GM12878 (cell line): Measurements from ENCODE around the gene ISG20. TPM values are rescaled to one million over a fixed set of nuclear protein-coding genes. Genes with fewer than 3 reads are reported as not detected.

Experiments used
- BHLHE40 ChIP-seq, 2 experiments: fragments of 450-650 bp in 1 of 2; IDR thresholded peaks; 2 replicates each; pipeline ENCODE4 v1.6.1; 2011 to 2017; ENCODE audit warnings: low read depth in 2 of 2, borderline replicate concordance in 1 of 2, improper control_type of control experiment in 1 of 2, low read length in 1 of 2, mild to moderate bottlenecking in 1 of 2
- BMI1 ChIP-seq: fragments of 450-650 bp; IDR thresholded peaks from 2 replicates; pipeline ENCODE4 v1.6.1; 2016; ENCODE audit warnings: mild to moderate bottlenecking, moderate library complexity, borderline replicate concordance
- EED ChIP-seq: sonication (generic); IDR thresholded peaks from 2 replicates; pipeline ENCODE4 v1.6.1; 2016; ENCODE audit warnings: antibody characterized with exemption, low read depth
- FOXM1 ChIP-seq: IDR thresholded peaks from 2 replicates; pipeline ENCODE4 v1.6.1; 2012; ENCODE audit warnings: low read depth, mild to moderate bottlenecking, inconsistent platforms, low read length, moderate library complexity
- HDAC2 ChIP-seq: fragments of 200-600 bp; sonication (generic); IDR thresholded peaks from 2 replicates; pipeline ENCODE4 v1.6.1; 2017
- IKZF2 ChIP-seq, 2 experiments: fragments of 450-650 bp; IDR thresholded peaks; 2 replicates each; pipeline ENCODE4 v1.6.1; 2017; ENCODE audit warnings: mild to moderate bottlenecking in 2 of 2, moderate library complexity in 2 of 2
- MEF2A ChIP-seq: IDR thresholded peaks from 2 replicates; pipeline ENCODE4 v1.6.1; 2011; ENCODE audit warnings: low read depth, mild to moderate bottlenecking, low read length, moderate library complexity; ENCODE audit not compliant: insufficient read depth
- MLLT1 ChIP-seq: fragments of 450-650 bp; IDR thresholded peaks from 2 replicates; pipeline ENCODE4 v1.6.1; 2016; ENCODE audit warnings: mild to moderate bottlenecking
- MTA2 ChIP-seq: fragments of 450-650 bp; IDR thresholded peaks from 2 replicates; pipeline ENCODE4 v1.6.1; 2016; ENCODE audit warnings: low read depth, mild to moderate bottlenecking, moderate library complexity
- MYB ChIP-seq: fragments of 150-350 bp; IDR thresholded peaks from 2 replicates; pipeline ENCODE4 v1.6.1; 2014; ENCODE audit warnings: mild to moderate bottlenecking, low read depth, low read length, borderline replicate concordance
- NBN ChIP-seq: fragments of 450-650 bp; IDR thresholded peaks from 2 replicates; pipeline ENCODE4 v1.6.1; 2016
- NR2C2 ChIP-seq: IDR thresholded peaks from 2 replicates; pipeline ENCODE4 v1.6.1; 2011; ENCODE audit warnings: borderline replicate concordance, low read depth; ENCODE audit not compliant: control insufficient read depth, insufficient read length
- PAX5 ChIP-seq: IDR thresholded peaks from 2 replicates; pipeline ENCODE4 v1.6.1; 2011; ENCODE audit warnings: low read depth, low read length, borderline replicate concordance
- POU2F2 ChIP-seq: IDR thresholded peaks from 3 replicates; pipeline ENCODE4 v1.6.1; 2011; ENCODE audit warnings: low read depth, mild to moderate bottlenecking, low read length, borderline replicate concordance
- SIN3A ChIP-seq: IDR thresholded peaks from 2 replicates; pipeline ENCODE4 v1.6.1; 2012; ENCODE audit warnings: low read depth, low read length, improper control_type of control experiment
- SMAD5 ChIP-seq: IDR thresholded peaks from 2 replicates; pipeline ENCODE4 v1.6.1; 2016; ENCODE audit warnings: antibody characterized with exemption, low read depth
- YY1 ChIP-seq: IDR thresholded peaks from 2 replicates; pipeline ENCODE4 v1.6.1; 2011; ENCODE audit warnings: low read depth, mild to moderate bottlenecking, low read length
- ZNF622 ChIP-seq: fragments of 450-650 bp; IDR thresholded peaks from 2 replicates; pipeline ENCODE4 v1.6.1; 2017; ENCODE audit warnings: mild to moderate bottlenecking, inconsistent platforms
- polyA plus RNA-seq, 11 experiments: library from polyadenylated mRNA; depleted of rRNA in 4 of 11; unstranded in 6 of 11; stranded (reverse) in 5 of 11; fragments of >200 nt; fragmentation: Nextera tagmentation in 4 of 11; fragmentation: Illumina TruSeq in 1 of 11; extraction: Ambion mirVana in 4 of 11; extraction: Trizol in 1 of 11; gene quantifications; 1 replicate in 1 of 11; 2 replicates in 10 of 11; pipeline versions ENCODE4 v1.2.1 to v1.2.3, GENCODE V29; 2011 to 2016; ENCODE audit warnings: inconsistent platforms in 2 of 11, missing spikeins in 2 of 11, low read depth in 1 of 11
- total RNA-seq, 4 experiments: library from RNA; depleted of rRNA in 3 of 4; stranded (reverse); fragments of >200 nt in 3 of 4; fragmentation: Illumina TruSeq in 1 of 4; extraction: Trizol in 1 of 4; gene quantifications; 2 replicates each; pipeline versions ENCODE4 v1.2.1 to v1.2.3, GENCODE V29; 2013 to 2021
- TF ChIP-seq, protein P1 (sequence below): fragments of 450-650 bp; conservative IDR thresholded peaks from 2 replicates; pipeline ENCODE4 v1.6.1; 2017; ENCODE audit warnings: mild to moderate bottlenecking, moderate library complexity
- TF ChIP-seq, protein P2 (sequence below): fragments of 450-650 bp; IDR thresholded peaks from 2 replicates; pipeline ENCODE4 v1.6.1; 2018; ENCODE audit warnings: mild to moderate bottlenecking, low read depth, moderate library complexity; ENCODE audit not compliant: partially characterized antibody
- TF ChIP-seq, protein P3 (sequence below): fragments of 450-650 bp; formaldehyde crosslinking; IDR thresholded peaks from 2 replicates; pipeline ENCODE4 v1.4.0; 2020; ENCODE audit warnings: mild to moderate bottlenecking, moderate library complexity

Gene ISG20
- total and polyA plus RNA-seq, 10 of the 15 experiments (the other 5 are each of a cell fraction or from before 2014, with no cell fraction given) = 23.4 to 210 (median 85.9) TPM

DNA sequence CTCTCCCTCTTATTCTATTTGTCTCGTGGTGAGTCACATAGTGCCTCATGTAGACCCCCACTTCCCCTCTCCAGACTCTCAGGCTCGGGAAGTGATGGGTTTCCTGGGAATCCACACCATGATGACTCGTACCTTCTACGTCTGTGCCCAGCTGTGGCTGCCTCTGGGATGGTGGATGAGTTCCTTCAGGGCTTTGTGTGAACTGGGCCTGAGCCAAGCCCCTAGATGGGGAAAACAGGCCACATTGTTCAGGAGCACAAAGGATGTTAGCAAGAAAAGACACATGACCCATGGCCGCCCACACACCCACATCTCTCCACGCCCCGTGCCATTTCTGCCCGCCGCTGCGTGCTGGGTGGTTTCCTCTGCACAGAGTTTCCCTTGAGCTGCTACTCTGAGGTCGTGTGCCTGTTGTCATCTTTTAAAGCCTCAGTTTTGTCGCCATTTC is 10.5 kb downstream of the ISG20 start (continued):
- TF ChIP-seq NR2C2 (no peak), EED (no peak), SMAD5 (no peak), MYB (no peak), BMI1 (no peak), MTA2 (no peak), HDAC2 (no peak), IKZF2 (IDR thresholded peaks at IDR 0.05) (peak; percentile 51), FOXM1 (no peak), YY1 (0 out of 2 replicates have a peak, but pooled peaks have one; percentile 15), MLLT1 (no peak), MEF2A (no peak), POU2F2 (no peak), PAX5 (0 out of 2 replicates have a peak, but pooled peaks have one; percentile 13), BHLHE40 (IDR thresholded peaks at IDR 0.05; ENCODE audit: borderline replicate concordance in 1 of 2, low read depth in 2 of 2, low read length in 1 of 2) (peak; percentile 90 to 92), NBN (no peak), SIN3A (no peak), ZNF622 (no peak)
- TF ChIP-seq, protein P1, sequence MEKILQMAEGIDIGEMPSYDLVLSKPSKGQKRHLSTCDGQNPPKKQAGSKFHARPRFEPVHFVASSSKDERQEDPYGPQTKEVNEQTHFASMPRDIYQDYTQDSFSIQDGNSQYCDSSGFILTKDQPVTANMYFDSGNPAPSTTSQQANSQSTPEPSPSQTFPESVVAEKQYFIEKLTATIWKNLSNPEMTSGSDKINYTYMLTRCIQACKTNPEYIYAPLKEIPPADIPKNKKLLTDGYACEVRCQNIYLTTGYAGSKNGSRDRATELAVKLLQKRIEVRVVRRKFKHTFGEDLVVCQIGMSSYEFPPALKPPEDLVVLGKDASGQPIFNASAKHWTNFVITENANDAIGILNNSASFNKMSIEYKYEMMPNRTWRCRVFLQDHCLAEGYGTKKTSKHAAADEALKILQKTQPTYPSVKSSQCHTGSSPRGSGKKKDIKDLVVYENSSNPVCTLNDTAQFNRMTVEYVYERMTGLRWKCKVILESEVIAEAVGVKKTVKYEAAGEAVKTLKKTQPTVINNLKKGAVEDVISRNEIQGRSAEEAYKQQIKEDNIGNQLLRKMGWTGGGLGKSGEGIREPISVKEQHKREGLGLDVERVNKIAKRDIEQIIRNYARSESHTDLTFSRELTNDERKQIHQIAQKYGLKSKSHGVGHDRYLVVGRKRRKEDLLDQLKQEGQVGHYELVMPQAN = no peak
- TF ChIP-seq, protein P2, sequence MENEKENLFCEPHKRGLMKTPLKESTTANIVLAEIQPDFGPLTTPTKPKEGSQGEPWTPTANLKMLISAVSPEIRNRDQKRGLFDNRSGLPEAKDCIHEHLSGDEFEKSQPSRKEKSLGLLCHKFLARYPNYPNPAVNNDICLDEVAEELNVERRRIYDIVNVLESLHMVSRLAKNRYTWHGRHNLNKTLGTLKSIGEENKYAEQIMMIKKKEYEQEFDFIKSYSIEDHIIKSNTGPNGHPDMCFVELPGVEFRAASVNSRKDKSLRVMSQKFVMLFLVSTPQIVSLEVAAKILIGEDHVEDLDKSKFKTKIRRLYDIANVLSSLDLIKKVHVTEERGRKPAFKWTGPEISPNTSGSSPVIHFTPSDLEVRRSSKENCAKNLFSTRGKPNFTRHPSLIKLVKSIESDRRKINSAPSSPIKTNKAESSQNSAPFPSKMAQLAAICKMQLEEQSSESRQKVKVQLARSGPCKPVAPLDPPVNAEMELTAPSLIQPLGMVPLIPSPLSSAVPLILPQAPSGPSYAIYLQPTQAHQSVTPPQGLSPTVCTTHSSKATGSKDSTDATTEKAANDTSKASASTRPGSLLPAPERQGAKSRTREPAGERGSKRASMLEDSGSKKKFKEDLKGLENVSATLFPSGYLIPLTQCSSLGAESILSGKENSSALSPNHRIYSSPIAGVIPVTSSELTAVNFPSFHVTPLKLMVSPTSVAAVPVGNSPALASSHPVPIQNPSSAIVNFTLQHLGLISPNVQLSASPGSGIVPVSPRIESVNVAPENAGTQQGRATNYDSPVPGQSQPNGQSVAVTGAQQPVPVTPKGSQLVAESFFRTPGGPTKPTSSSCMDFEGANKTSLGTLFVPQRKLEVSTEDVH = no peak
- TF ChIP-seq, protein P3, sequence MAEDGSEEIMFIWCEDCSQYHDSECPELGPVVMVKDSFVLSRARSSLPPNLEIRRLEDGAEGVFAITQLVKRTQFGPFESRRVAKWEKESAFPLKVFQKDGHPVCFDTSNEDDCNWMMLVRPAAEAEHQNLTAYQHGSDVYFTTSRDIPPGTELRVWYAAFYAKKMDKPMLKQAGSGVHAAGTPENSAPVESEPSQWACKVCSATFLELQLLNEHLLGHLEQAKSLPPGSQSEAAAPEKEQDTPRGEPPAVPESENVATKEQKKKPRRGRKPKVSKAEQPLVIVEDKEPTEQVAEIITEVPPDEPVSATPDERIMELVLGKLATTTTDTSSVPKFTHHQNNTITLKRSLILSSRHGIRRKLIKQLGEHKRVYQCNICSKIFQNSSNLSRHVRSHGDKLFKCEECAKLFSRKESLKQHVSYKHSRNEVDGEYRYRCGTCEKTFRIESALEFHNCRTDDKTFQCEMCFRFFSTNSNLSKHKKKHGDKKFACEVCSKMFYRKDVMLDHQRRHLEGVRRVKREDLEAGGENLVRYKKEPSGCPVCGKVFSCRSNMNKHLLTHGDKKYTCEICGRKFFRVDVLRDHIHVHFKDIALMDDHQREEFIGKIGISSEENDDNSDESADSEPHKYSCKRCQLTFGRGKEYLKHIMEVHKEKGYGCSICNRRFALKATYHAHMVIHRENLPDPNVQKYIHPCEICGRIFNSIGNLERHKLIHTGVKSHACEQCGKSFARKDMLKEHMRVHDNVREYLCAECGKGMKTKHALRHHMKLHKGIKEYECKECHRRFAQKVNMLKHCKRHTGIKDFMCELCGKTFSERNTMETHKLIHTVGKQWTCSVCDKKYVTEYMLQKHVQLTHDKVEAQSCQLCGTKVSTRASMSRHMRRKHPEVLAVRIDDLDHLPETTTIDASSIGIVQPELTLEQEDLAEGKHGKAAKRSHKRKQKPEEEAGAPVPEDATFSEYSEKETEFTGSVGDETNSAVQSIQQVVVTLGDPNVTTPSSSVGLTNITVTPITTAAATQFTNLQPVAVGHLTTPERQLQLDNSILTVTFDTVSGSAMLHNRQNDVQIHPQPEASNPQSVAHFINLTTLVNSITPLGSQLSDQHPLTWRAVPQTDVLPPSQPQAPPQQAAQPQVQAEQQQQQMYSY (CRISPR knock-in tag) = no peak
